ENCODE results near the gene PPP1R9B.

The PPP1R9B gene

GRCh38 chr17:50139950-50140885, 10.3 kb downstream of the PPP1R9B start:
- no peak for DNase-seq

- no peak for DNase-seq
These were observed 11.2 kb downstream of the PPP1R9B start for GRCh38 chr17:50139185-50139783.

GRCh38 chr17:50137042-50137441, 13.4 kb downstream of the PPP1R9B start:
- no peak for DNase-seq

GRCh38 chr17:50136096-50136687, 14.3 kb downstream of the PPP1R9B start:
- no peak for DNase-seq

GRCh38 chr17:50135316-50136095, 15.0 kb downstream of the PPP1R9B start:
- DNase-seq = no peak

- no peak for DNase-seq
These were observed 16.0 kb downstream of the PPP1R9B start for GRCh38 chr17:50134206-50135110.

- DNase-seq = no peak
These were observed 16.7 kb downstream of the PPP1R9B start for GRCh38 chr17:50133769-50134099.

GRCh38 chr17:50133028-50133768, 17.3 kb downstream of the PPP1R9B start:
- DNase-seq = no peak

GRCh38 chr17:50132104-50132794, 18.2 kb downstream of the PPP1R9B start:
- no peak for DNase-seq

GRCh38 chr17:50130559-50131305, 19.7 kb downstream of the PPP1R9B start:
- DNase-seq = no peak

- no peak for DNase-seq
These were observed 20.5 kb downstream of the PPP1R9B start, which contains the start of gene SAMD14 for GRCh38 chr17:50129728-50130558. TSS of gene SAMD14 (minus strand) at chr17:50130160. CDS start at chr17:50124959, 5,201 bp downstream.

- no peak for DNase-seq
These were observed 21.1 kb downstream of the PPP1R9B start for GRCh38 chr17:50129353-50129727.

- DNase-seq = no peak
These were observed 21.8 kb downstream of the PPP1R9B start for GRCh38 chr17:50128441-50129352.

- DNase-seq = no peak
These were observed 22.6 kb downstream of the PPP1R9B start for GRCh38 chr17:50127697-50128361.

GRCh38 chr17:50125420-50125997, 25.0 kb downstream of the PPP1R9B start:
- DNase-seq = peak; percentile 62

- DNase-seq = no peak
These were observed 26.7 kb downstream of the PPP1R9B start for GRCh38 chr17:50123649-50124349.

All from NCI-H524 treated with DMSO at 0.1 percent for 48 hours (cell line).